Liver (tissue), 3 donors: ENCODE measurements around the gene RPS6KA3.

Experiments
- ATF3 ChIP-seq: IDR thresholded peaks from 2 replicates; pipeline ENCODE4 v1.6.1; 2016; ENCODE audit warnings: antibody characterized with exemption
- FOXA1 ChIP-seq: IDR thresholded peaks from 2 replicates; pipeline ENCODE4 v1.6.1; 2016; ENCODE audit warnings: antibody characterized with exemption
- GABPA ChIP-seq, 2 donors: IDR thresholded peaks in 1 of 2; conservative IDR thresholded peaks in 1 of 2; 2 replicates each; pipeline ENCODE4 v1.6.1; 2016; ENCODE audit warnings: antibody characterized with exemption in 2 of 2, mild to moderate bottlenecking in 1 of 2, moderate library complexity in 1 of 2
- HNF4G ChIP-seq: IDR thresholded peaks from 2 replicates; pipeline ENCODE4 v1.6.1; 2016; ENCODE audit warnings: antibody characterized with exemption
- JUND ChIP-seq, 2 donors: IDR thresholded peaks; 2 replicates each; pipeline ENCODE4 v1.6.1; 2016; ENCODE audit warnings: antibody characterized with exemption in 2 of 2
- REST ChIP-seq: IDR thresholded peaks from 2 replicates; pipeline ENCODE4 v1.6.1; 2016; ENCODE audit warnings: antibody characterized with exemption, mild to moderate bottlenecking
- RXRA ChIP-seq, 2 donors: IDR thresholded peaks; 2 replicates each; pipeline ENCODE4 v1.6.1; 2017 to 2018; ENCODE audit warnings: antibody characterized with exemption in 2 of 2, mild to moderate bottlenecking in 1 of 2
- SP1 ChIP-seq: IDR thresholded peaks from 2 replicates; pipeline ENCODE4 v1.6.1; 2018; ENCODE audit warnings: antibody characterized with exemption, mild to moderate bottlenecking
- TAF1 ChIP-seq: conservative IDR thresholded peaks from 2 replicates; pipeline ENCODE4 v1.6.1; 2016; ENCODE audit warnings: antibody characterized with exemption, mild to moderate bottlenecking
- YY1 ChIP-seq: IDR thresholded peaks from 2 replicates; pipeline ENCODE4 v1.6.1; 2016; ENCODE audit warnings: antibody characterized with exemption, mild to moderate bottlenecking
- TF ChIP-seq, protein P1 (sequence below): fragments of 150-350 bp; IDR thresholded peaks from 2 replicates; pipeline ENCODE4 v1.5.1; 2017; ENCODE audit warnings: improper control_type of control experiment, low read depth, low read length; ENCODE audit not compliant: missing input control
- TF ChIP-seq, protein P2 (sequence below): IDR thresholded peaks from 2 replicates; pipeline ENCODE4 v1.6.1; 2016; ENCODE audit warnings: antibody characterized with exemption
- donor health status: healthy.
- donor health status: healthy.

DNA sequence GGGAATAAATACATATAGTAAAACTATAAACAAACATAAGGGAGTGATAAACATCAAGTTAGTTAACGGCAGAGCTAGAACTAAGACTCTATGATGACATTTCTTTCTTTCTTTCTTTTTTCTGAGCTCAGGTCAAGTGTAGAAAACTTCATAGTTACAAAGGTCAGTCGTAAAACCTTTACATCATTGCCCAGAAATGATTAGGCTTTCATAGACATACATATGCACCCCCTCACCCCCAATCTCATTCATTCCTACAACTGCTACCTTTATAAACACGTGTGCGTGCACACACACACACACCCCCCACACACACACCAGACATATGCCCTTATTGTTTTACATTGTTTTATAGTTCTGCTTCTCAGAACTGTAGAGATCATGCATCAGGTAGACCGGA, 130.8 kb downstream of the RPS6KA3 start:
- TF ChIP-seq, protein P1, sequence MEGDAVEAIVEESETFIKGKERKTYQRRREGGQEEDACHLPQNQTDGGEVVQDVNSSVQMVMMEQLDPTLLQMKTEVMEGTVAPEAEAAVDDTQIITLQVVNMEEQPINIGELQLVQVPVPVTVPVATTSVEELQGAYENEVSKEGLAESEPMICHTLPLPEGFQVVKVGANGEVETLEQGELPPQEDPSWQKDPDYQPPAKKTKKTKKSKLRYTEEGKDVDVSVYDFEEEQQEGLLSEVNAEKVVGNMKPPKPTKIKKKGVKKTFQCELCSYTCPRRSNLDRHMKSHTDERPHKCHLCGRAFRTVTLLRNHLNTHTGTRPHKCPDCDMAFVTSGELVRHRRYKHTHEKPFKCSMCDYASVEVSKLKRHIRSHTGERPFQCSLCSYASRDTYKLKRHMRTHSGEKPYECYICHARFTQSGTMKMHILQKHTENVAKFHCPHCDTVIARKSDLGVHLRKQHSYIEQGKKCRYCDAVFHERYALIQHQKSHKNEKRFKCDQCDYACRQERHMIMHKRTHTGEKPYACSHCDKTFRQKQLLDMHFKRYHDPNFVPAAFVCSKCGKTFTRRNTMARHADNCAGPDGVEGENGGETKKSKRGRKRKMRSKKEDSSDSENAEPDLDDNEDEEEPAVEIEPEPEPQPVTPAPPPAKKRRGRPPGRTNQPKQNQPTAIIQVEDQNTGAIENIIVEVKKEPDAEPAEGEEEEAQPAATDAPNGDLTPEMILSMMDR = no peak
- no peak for TF ChIP-seq SP1
- no peak for TF ChIP-seq JUND (IDR thresholded peaks at IDR 0.05)
- TF ChIP-seq TAF1 = no peak
- TF ChIP-seq ATF3 = no peak
- no peak for TF ChIP-seq RXRA (IDR thresholded peaks at IDR 0.05)
- TF ChIP-seq, protein P2, sequence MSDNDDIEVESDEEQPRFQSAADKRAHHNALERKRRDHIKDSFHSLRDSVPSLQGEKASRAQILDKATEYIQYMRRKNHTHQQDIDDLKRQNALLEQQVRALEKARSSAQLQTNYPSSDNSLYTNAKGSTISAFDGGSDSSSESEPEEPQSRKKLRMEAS = no peak
- no peak for TF ChIP-seq REST
- no peak for TF ChIP-seq HNF4G
- TF ChIP-seq YY1 = no peak
- no peak for TF ChIP-seq FOXA1
- no peak for TF ChIP-seq GABPA (IDR thresholded peaks at IDR 0.05 in 1 of 2, conservative IDR thresholded peaks at IDR 0.05 in 1 of 2)
